Measurements from ENCODE around the gene CTSO.

DNA sequence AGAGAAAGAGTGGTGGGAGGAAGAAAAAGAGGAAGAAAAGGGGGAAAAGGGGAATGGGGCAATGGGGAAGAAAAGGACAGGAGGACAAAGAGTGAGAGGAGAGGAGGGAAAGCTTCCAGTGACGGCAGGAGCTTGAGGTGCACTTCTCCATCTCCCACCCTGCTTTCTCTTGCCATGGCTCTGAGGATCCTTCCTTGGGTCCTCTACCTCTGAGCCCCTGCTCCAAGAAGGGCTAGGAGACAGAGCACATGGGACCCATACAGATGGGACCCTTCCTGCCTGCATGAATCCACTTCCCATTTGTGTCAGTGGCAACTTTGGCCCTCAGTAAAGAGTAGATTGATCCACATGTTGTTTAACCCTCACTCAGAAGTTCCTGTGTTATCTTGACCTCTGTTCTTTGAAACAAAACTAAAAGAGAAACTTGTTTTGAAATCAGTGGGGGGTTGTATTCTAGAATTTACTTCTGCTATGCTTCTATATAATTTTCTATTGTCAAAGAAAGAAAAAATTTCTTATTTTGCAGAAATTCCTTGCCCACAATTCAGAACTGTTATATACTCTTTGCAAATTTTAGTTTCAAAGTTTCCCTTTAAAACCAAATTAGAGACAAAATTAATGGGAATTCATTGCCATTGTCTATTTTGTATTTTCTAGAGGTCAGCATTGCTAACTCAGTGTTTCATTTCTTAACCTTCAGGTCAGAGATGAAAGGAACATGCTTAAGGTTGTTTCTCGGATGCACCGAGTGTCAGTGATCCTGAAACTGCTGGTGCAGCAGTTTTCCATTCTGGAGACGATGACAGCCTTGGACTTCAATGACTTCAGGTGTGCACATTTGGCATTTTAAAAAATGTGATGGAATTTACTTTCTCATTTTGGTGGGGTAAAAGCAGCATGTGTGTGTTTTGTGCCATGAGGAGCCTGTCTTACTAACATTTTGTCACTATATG is 45.2 kb downstream of the CTSO start:
- TF ChIP-seq POLR2A (IDR thresholded peaks at IDR 0.05) = no peak
- TF ChIP-seq, protein P1, sequence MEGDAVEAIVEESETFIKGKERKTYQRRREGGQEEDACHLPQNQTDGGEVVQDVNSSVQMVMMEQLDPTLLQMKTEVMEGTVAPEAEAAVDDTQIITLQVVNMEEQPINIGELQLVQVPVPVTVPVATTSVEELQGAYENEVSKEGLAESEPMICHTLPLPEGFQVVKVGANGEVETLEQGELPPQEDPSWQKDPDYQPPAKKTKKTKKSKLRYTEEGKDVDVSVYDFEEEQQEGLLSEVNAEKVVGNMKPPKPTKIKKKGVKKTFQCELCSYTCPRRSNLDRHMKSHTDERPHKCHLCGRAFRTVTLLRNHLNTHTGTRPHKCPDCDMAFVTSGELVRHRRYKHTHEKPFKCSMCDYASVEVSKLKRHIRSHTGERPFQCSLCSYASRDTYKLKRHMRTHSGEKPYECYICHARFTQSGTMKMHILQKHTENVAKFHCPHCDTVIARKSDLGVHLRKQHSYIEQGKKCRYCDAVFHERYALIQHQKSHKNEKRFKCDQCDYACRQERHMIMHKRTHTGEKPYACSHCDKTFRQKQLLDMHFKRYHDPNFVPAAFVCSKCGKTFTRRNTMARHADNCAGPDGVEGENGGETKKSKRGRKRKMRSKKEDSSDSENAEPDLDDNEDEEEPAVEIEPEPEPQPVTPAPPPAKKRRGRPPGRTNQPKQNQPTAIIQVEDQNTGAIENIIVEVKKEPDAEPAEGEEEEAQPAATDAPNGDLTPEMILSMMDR (IDR thresholded peaks at IDR 0.05) = no peak
- TF ChIP-seq POLR2AphosphoS5 (IDR thresholded peaks at IDR 0.05; ENCODE audit: insufficient read depth in 1 of 2, low read depth in 1 of 2) = no peak
